Right lobe of liver (tissue), 6 donors: ENCODE measurements around the gene MTMR12. TPM values are rescaled to one million over a fixed set of nuclear protein-coding genes. Genes with fewer than 3 reads are reported as not detected.
A peak's percentile ranks its signal among the peaks of the same experiment; 100 is the strongest.

ENCODE experiments used
- ATAC-seq, 4 donors: fragments of 200-7000 bp; cut with Tn5 transposase; one replicate each; pipeline ENCODE4 v1.9.1; 2020; ENCODE audit warnings: mild to moderate bottlenecking in 4 of 4, moderate library complexity in 4 of 4
- DNase-seq, 3 donors: peaks; one replicate each; pipeline ENCODE4 v3.0.0-alpha.2; 2020
- H3K27ac ChIP-seq, 3 donors: fragments of 200-600 bp; one replicate each; pipeline ENCODE4 v1.8.0; 2022
- H3K27me3 ChIP-seq, 2 donors: fragments of 200-600 bp; one replicate each; pipeline ENCODE4 v1.8.0; 2022
- H3K36me3 ChIP-seq, 4 donors: fragments of 200-600 bp; sonication (generic) in 1 of 4; one replicate each; pipeline versions ENCODE4 v1.5.1 to v1.8.0; 2017 to 2022; ENCODE audit warnings: control low read depth in 1 of 4
- H3K4me1 ChIP-seq, 4 donors: fragments of 200-600 bp; sonication (generic) in 1 of 4; one replicate each; pipeline versions ENCODE4 v1.5.1 to v1.8.0; 2017 to 2022; ENCODE audit warnings: control low read depth in 1 of 4
- H3K4me3 ChIP-seq, 3 donors: fragments of 200-600 bp; one replicate each; pipeline ENCODE4 v1.8.0; 2022
- H3K9me3 ChIP-seq, 4 donors: fragments of 200-600 bp; sonication (generic) in 1 of 4; one replicate each; pipeline versions ENCODE4 v1.5.1 to v1.8.0; 2017 to 2022; ENCODE audit warnings: control low read depth in 1 of 4
- POLR2A ChIP-seq: fragments of 450-650 bp; IDR thresholded peaks from one replicate; pipeline ENCODE4 v1.6.1; 2017; ENCODE audit warnings: antibody characterized with exemption, mild to moderate bottlenecking
- WGBS: methylation state at CpG from one replicate; pipeline ENCODE4 v1.1.6; 2018; ENCODE audit warnings: low coverage, low lambda C conversion rate; ENCODE audit not compliant: insufficient coverage; ENCODE audit errors: missing lambda C conversion rate; 5-methylcytosine and 5-hydroxymethylcytosine counted together
- intact Hi-C, 2 donors: fragments of 100-400 bp; cut with DNase I; formaldehyde crosslinking; loops; one replicate each; pipeline versions ENCODE4 v1.11.2 to v1.14.1; 2022
- total RNA-seq, 6 experiments: library from RNA; depleted of rRNA in 2 of 6; stranded (reverse); fragments of >200 nt in 2 of 6; fragmentation: NEBNext Ultra II Directional in 3 of 6; extraction: Animal tissue kit (Norgen Biotek cat#: 25700) in 3 of 6; gene quantifications; one replicate each; pipeline versions ENCODE4 v1.1.0 to v1.2.4, GENCODE V29; 2016 to 2023
- TF ChIP-seq, protein P1 (sequence below), 4 donors: fragments of 200-600 bp in 3 of 4; fragments of 450-650 bp in 1 of 4; IDR thresholded peaks; one replicate each; pipeline versions ENCODE4 v1.5.1 to v1.8.0; 2016 to 2022; ENCODE audit warnings: antibody characterized with exemption in 4 of 4, mild to moderate bottlenecking in 2 of 4
- donor health status: DM: no; HTN: yes; CAD: no.
- donor health status: DM: no; HTN: no; CAD: no.
- donor health status: DM: no; HTN: no; CAD: no.
- donor health status: DM: no; HTN: yes; CAD: no.
- donor health status: DM: no; HTN: yes; CAD: no.

Gene MTMR12
- total RNA-seq, 6 experiments from 2014 or later: 14.9 to 22.9 (median 16.3) TPM

DNA sequence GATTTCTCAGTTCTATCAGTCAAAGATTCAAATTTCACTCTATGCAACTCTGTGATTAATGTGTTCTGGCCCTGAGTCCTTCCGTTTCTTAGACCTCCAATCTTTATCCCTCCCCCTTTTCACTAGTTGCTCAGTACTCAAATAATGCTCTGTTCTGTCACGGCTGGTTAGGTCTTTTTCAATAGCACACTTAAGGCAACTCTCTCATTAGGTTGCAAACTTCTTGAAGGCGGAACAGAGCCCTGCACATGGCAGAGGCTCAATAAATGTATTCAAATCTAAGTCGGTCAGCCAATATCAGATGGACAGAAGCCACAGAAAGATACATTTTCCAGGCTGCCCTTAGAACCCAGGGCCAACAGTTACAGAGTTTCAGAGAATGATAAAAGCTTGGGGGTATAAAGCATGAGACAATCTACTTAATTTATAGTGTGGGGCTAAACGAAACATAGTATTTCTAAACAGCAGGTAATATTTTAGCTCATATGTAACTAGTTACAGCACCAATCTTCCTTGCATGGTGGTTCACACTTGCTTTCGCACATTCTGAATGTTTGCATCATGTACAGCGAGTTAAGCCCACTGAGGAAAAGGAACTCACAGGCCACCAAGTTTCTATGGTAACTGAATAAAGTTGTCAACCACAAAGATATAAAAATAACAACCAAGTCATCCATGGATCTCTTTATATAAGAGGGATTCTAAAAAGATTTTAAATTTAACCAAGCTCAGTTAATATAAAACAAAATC lies 71.5 kb downstream of the MTMR12 start:
- TF ChIP-seq, protein P1, sequence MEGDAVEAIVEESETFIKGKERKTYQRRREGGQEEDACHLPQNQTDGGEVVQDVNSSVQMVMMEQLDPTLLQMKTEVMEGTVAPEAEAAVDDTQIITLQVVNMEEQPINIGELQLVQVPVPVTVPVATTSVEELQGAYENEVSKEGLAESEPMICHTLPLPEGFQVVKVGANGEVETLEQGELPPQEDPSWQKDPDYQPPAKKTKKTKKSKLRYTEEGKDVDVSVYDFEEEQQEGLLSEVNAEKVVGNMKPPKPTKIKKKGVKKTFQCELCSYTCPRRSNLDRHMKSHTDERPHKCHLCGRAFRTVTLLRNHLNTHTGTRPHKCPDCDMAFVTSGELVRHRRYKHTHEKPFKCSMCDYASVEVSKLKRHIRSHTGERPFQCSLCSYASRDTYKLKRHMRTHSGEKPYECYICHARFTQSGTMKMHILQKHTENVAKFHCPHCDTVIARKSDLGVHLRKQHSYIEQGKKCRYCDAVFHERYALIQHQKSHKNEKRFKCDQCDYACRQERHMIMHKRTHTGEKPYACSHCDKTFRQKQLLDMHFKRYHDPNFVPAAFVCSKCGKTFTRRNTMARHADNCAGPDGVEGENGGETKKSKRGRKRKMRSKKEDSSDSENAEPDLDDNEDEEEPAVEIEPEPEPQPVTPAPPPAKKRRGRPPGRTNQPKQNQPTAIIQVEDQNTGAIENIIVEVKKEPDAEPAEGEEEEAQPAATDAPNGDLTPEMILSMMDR (IDR thresholded peaks at IDR 0.05): no peak
- TF ChIP-seq POLR2A: no peak
- intact Hi-C loops: no loop called here
- no peaks in the 10 kb centered on the region for H3K27me3 ChIP-seq
- no peak for DNase-seq
- ATAC-seq: peak in 1 of 4 donors; percentile 24
- peaks cover 3 to 49% (median 14%) of the 10 kb centered on the region in 4 donors for H3K36me3 ChIP-seq
- WGBS: 83% methylated on average over 7 of the region's 7 CpGs
- H3K4me1 ChIP-seq: no peaks in the 10 kb centered on the region
- H3K4me3 ChIP-seq: no peak overlapping the region
- H3K27ac ChIP-seq: no peak overlapping the region
- no peaks in the 10 kb centered on the region for H3K9me3 ChIP-seq

DNA sequence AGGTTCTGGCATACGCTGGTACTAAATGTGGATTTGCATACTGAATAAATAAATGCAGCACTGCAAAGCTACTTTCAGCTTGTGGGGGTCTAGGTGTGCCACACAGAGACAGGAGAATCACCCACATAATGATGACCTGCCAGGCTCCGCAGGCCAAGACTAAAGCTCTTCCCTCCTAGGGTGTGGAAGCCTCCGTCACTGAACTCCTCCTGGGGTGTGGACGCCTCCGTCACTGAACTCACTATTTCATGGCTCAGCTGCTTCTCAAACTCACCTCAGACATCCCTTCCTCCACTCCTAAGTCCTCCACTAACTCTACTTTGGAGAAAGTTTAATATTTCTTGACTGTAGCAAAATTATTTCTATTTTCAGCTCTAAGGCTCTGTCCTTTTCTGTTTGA lies 73.4 kb downstream of the MTMR12 start:
- H3K36me3 ChIP-seq: peaks cover 3 to 51% (median 14%) of the 10 kb centered on the region in 4 donors
- no CpG with 5 or more reads among the region's 5 CpGs for WGBS

DNA sequence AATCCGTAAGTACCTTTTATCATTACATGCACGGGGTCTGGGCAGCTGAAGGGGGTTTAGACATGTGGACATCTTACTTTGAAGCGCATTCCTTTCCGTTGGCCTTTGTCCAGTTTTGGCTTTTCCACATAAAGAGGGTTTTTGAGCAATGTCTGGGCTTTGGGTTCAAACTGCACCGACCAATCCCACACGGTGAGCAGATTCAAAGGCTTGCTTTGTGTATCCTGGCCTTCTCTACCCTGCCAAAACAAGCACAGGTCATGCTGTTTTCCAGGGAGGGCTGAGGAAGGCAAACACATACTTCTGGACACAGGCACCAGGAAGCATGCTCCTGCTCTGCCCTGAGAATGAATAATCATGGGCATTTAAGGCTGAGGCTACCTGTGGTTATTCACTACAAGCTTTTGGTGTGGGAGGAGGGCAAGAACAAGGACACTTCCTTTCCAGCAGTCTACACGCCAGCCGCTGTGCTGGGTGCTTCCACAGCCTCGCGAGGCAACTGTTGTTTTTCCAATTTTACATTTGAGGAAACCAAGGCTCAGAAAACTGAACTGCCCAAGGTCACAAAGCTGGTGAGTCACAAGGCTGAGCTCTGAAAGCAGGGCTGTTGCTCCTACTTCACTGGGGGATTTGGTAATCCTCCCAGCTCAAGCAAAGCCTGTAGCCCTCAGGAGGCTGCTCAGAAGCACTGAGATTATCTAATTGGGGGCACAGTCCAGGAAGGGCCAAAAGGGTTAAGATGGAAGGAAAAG lies 78.9 kb downstream of the MTMR12 start:
- WGBS: 22% methylated on average over 8 of the region's 10 CpGs
- H3K9me3 ChIP-seq: no peaks in the 10 kb centered on the region
- H3K27ac ChIP-seq: peak overlapping the region; percentile 59 to 86 (median 82)
- peaks cover 0 to 18% (median 3%) of the 10 kb centered on the region in 4 donors for H3K36me3 ChIP-seq
- peaks cover 0 to 41% (median 22%) of the 10 kb centered on the region in 4 donors for H3K4me1 ChIP-seq
- H3K4me3 ChIP-seq: peak overlapping the region in 2 of 3 donors; percentile 9 to 20
- TF ChIP-seq POLR2A: peak; percentile 60
- TF ChIP-seq, protein P1 (IDR thresholded peaks at IDR 0.05): no peak
- peak; percentile 60 to 90 (median 78) for DNase-seq
- peak; percentile 77 to 89 (median 82) for ATAC-seq
- no peaks in the 10 kb centered on the region for H3K27me3 ChIP-seq
- intact Hi-C loops: loop anchor here (10.0 kb wide), 1 partner anchor 91 kb away; no protein-coding TSS in a partner anchor

More for the DNA sequence above, 73.4 kb downstream of the MTMR12 start:
- no peak overlapping the region for H3K27ac ChIP-seq
- H3K4me1 ChIP-seq: peaks cover 0 to 8% (median 4%) of the 10 kb centered on the region in 4 donors
- ATAC-seq: no peak
- H3K9me3 ChIP-seq: no peaks in the 10 kb centered on the region
- H3K4me3 ChIP-seq: no peak overlapping the region
- intact Hi-C loops: loop anchor here (5.0 to 10.0 kb wide), 2 partner anchors 33 to 85 kb away; no protein-coding TSS in a partner anchor
- TF ChIP-seq, protein P1 (IDR thresholded peaks at IDR 0.05): no peak
- no peak for TF ChIP-seq POLR2A
- no peak for DNase-seq
- H3K27me3 ChIP-seq: no peaks in the 10 kb centered on the region

DNA sequence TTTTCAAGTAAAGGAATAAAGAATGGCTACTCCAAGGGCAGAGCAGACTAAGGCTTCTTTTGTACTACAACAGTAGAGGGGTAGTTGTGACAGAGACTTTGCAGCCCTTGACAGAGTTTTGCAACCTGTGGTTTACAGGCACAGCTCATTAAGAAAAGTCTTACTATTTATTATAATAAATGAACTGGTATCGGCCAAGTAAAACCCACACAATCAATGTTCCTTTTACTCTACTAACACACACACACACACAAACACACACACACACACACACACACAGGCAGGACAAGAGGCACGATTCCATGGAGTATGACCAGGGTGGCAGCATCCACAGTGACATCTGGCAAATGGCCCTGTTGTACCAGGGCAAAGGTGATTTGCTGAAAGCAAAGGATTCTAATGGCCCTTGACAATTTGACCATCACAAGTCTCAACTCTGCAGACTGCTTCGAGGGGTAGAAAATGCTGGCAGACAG lies 79.5 kb downstream of the MTMR12 start:
- ATAC-seq: peak; percentile 62 to 78 (median 76)
- 42% methylated on average over 3 of the region's 3 CpGs for WGBS
- H3K36me3 ChIP-seq: peaks cover 0 to 12% (median 0%) of the 10 kb centered on the region in 4 donors

More for the DNA sequence above, 79.5 kb downstream of the MTMR12 start:
- peak; percentile 72 to 94 (median 86) for DNase-seq
- Histone ChIP-seq H3K9me3 (no peaks in the 10 kb centered on the region), H3K4me1 (peaks cover 0 to 44% (median 22%) of the 10 kb centered on the region in 4 donors), H3K4me3 (peak overlapping the region in 1 of 3 donors; percentile 5), H3K27me3 (no peaks in the 10 kb centered on the region), H3K27ac (peak overlapping the region; percentile 69 to 86 (median 82))
- intact Hi-C loops: loop anchor here (10.0 kb wide), 1 partner anchor 92 kb away; no protein-coding TSS in a partner anchor
- TF ChIP-seq, protein P1 (IDR thresholded peaks at IDR 0.05): no peak
- no peak for TF ChIP-seq POLR2A
